ENCODE measurements around the gene GAS6.
A peak's percentile ranks its signal among the peaks of the same experiment; 100 is the strongest.

The GAS6 gene

DNA sequence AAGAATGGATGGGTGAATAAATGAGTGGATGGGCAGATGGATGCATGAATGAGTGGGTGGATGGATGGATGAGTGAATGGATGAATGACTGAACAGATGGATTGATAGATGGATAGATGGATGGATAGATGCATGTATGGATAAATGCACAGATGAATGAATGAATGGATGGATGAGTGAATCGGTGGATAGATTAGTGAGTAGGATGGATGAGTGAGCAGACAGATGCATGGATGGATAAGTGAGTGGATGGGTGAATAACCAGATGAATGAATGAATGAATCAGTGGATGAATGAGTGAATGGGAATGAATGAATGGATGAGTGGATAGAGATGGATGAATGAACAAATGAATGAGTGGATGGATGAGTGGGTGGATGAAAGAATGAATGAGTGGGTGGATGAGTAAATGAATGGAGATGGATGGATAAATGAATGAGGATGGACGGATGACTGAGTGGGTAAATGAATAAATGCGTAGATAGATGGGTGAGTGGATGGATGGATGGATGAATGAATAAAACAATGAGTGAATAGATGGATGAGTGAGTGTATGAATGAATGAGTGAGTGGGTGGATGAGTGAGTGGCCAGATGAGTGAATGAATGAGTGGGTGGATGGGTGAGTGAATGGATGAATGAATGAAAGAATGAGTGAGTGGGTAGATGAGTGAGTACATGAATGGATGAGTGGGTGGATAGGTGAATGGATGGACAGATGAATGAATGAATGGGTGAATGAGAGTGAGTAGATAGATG lies 13.0 kb downstream of the GAS6 start:
- no peak for DNase-seq

DNA sequence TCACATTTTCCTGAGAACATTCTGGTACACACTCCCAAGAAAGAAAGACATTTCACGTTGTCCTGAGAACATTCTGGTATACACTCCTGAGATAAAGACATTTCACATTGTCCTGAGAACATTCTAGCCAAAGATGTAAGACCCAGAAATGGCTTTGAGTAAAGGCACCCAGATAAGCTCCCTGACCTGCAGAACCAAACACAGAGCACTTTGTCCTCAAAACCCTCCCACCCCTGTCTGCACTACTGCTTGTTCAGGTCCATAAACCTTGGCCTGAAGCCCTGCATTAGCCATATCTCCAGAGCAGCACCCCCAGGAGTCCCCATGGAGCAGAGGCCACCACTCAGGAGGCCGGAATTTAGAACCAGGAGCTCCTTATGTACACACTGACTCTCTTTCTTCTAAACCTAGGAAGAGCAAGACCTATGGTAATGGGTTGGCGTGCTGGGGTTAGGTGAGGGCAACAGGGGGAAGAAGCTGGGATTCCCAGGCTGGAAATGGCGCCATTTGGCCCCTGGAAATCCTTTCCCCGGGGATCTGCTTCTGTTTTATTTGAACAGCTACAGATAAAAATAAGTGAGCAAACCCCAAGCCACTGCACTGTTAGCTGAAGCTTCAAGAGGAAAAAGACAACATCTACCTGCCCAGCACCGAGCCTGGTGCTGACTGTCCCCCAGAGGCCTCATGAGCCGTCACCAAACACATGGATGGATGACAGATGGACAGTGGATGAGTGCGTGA lies 13.7 kb downstream of the GAS6 start:
- DNase-seq = no peak

DNA sequence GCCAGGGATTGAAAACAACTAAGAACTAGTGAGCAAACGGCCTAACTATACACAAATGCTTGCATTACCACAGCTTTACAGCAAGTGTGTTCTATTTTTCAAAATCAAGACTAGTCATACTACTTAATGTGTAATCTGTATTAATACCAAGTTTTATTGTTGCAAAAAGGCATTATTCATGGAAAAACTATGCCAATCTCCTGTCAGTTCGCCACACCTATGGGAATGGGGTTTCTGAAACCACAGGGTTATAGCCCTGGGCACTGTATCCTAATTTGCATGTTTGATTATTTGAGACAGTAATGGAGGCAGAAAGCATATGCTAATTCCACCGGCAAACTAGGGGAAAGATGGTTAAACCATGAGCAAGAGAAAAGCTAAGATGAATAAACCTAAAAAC lies 14.3 kb downstream of the GAS6 start:
- DNase-seq = no peak

DNA sequence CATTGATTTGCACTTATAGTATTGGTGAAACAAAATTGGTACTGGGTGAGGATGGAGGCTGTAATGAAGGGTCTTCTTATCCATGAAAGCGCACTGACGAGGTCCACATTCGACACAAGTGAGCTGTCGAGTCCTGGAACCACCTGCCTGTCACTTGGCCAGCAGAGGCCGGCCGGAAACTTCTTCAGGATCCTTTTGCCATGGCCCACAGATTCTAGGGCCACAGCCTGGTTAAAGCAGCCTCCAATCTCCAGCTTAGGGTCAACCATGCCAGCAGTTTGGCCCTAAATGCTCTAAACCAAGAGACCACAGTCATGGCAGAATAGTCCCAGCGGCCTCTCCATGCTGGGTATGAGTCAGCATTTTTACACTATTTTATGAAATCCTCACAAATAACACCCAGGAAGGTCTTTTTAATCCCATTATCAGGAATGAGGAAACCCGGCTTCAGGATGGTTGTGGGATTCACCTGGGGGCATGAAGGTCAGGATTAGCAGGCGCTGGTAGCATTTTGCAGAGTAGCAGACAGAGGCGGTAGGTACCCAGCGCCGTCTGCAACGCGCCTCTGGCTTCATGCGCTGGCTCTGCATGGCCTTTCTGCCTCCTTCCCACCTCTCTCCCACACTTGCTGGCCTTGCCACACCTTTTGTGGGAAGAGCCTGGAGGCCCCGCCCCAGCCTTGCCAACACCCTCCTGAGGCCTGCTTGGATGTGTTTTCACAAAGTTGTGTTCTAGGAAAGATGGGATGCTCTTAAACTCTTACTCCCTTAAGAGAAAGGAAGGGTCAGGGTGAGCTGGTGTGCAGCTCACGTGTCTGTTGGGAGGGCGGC lies 15.2 kb downstream of the GAS6 start:
- DNase-seq = no peak

DNA sequence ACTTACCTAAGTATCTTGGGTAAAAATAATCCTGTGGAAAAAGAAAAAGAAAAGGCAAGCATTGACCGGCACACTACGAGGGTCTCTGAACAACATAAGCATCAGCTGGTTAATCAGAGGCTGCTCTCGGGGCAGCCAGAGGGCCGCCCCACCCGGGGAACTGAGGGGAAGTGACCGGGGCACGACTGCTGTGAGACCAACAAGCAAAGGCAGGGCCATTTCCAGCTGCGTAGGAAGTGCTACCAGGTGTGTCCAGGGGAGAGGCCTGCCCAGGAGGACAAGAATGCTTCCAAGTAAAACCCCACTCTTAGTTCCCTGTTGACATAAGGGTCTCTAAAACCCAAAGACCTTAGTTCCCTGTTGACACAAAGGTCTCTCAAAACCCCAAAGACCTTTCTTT lies 15.9 kb downstream of the GAS6 start:
- no peak for DNase-seq

DNA sequence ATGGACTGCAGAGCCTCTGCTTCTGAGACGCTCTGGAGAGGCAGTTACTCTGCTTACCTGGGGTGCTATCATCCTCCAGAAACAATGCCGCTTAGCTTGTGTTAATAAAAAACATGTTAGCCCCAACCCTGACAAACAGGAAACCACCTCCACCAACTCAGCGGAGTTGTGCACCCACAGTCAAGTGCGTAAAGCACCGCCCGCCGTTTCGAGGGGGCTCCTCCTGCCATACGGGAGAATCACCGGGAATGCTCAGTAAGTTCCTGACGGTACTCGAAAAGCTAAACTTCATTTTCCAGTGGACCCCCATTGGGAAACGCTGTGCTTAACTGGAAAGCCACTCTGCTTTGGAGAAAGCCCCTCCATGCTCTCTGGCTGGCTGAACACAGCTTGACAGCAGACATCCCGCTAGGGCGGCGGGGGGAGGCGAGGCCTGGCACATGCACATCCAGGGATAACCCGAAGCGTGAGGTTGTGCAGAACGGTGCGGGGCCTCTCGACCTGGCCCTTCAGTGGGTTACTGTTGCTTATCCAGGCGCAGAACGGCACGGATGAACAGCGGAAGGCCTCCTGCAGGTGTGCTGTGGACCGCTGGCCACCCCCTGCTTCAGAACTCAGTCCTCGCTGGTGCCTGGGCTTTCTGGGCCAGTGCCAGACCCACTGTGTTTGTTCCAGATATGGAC lies 17.1 kb downstream of the GAS6 start:
- DNase-seq = peak; percentile 51

DNA sequence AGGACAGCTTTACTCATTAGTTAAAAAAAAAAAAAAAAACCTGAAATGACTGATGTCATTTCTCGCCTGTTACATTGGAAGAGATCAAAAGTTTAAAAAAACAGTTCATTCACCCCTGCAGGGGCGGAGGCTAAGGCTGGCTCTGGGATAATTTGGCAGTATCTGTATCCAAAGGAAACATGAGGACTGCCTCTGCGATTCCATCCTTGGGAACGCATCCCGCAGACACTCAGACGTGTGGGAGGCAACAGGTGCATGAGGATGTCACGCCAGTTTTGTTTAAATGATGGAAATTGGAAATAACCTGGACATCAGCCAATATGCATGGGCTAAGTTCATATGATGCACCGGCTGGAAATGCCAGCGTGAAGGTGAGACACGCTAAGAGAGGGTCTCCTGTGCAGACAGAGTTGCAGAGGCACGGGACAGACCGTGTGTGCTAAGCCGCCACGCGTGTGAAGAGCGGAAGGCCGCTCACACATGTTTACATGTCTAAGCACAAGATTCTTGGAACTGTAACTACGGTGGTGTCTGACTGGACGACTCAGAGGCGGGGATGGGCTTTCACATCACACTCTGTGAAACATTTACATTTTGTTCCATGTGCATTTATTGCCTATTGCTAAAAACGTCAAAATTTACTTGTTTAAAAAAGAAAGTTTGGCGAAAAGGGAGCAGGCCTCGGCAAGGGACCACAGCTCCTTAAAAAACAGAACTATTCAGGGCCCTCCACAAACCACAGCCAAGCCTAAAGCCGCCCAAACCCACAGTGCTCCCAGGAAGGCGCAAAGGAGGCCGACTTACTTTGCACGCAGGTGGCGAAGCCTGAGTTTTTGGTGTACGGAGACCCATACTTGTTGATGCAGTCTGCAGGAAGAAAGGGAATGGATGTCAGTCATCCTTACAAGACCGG lies 17.9 kb downstream of the GAS6 start:
- DNase-seq = no peak

DNA sequence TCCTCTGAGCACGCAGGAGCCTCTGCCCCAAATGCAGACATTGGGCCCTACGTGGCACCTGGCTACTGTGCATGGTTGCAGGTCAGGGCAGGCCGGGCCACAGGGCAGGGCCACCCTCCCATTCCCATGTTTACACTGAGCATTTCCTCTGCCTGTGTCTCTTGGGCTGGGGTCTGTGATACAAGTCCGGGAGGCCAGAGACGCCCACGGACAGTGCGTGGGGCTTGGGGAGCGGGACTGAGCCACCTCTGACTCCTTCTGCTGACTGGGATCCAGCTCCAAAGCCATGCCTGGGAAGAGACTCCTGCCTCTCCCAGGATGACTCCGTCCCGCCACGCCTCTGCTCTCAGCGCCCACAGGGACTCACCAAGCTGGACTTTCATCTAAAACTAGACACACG lies 18.8 kb downstream of the GAS6 start:
- DNase-seq = no peak

DNA sequence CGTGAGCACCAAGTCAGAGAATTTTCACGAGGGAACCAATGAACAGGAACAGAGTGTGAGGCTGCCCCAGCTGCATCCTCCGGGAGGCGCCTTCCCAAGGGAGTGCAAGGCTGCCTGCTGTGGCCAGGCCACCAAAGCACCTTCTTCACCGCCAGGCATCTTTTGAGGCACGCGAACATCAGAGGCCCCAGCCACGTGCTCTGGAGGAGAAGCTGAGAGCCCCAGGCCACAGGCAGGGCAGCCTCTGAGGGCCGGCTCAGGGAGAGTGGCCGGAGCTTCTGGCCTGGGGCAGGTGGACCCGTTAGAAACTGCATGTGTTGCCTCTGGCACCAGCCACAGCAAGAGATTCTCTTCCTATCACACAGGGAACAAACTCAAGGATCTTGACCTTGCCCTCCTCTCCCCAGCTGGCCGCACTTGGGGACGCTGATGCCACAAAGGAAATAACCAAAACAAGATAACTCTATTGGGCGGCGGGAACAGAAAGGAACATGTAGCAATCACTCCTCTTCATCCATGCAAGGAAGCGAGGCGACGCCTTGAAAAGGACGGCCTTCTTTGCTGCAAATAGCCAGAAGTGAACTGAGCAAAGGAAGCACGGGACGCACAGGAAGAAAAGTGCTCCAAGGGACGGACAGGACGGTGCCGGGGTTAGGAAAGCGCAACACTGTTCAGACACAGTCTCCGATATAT lies 19.9 kb downstream of the GAS6 start:
- no peak for DNase-seq

DNA sequence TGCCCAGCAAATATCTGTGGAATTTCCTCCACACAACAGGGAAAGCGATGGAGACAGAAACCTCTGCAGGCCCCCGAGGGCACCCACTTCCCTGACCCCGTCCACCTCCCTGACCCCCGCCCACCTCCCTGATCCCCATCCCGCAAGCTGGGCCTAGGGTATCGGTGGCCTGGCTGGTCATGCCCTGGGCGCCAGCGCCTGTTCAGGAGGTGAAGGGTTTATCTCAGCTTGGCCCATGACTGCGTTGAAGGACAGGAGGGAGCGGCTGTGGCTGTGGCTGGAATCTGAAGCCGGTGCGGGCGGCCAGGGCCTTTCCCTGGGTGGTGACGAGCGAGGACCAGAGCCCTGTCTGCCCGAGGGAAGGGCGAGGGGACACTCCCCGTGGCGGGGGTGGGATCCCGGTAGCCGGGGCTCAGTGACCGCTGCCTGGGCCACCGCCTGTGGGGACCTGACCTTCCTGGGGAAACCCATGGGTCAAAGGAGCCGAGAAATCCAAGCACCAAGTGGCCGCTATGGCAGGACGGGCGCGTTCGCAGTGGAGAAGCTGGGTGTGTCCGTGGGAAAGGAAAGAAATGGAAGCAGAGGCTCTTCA lies 20.7 kb downstream of the GAS6 start:
- DNase-seq = no peak

DNA sequence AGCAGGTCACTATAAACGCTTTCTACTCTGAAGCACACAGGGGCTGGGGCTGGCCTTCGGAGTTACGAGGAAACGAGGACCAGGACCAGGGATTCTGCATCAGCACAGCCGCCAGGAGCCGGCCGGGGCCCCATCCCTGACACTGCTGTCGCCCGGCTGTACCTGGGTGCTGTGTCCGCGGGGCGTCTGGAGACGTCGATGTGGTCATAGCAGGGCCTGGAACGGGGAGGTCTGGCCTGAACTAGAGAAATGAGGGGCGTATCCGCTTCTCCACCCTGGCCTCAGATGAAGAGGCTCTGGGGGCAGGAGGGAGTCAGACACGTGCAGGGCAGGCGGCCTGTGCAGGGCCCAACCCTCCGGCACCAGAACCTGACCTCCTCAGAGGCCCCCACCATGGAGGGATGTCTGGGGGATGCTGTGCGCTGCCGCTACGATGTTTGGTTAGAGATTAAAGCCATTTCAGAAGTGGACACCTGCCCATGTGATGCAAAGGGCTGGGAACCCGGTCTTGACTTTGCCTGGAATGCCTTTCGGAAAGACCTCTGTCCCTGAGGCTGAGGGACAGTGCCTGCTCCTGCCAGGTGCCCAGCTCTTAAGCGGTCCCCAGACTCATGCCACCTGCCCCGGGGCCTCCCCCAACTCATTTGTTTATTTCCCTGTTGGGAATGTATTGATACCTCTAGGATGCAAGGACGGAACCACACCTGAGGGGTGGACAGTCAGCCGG lies 21.4 kb downstream of the GAS6 start:
- DNase-seq = no peak

DNA sequence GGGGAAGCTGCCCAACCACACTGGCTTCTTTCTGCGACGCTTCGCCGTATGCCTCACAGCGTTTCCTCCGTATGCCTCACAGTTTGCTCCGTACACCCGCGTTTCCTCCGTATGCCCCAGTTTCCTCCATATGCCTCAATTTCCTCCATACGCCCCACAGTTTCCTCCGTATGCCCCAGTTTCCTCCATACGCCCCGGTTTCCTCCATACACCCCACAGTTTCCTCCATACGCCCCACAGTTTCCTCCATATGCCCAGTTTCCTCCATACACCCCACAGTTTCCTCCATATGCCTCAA lies 22.6 kb downstream of the GAS6 start:
- DNase-seq = no peak

DNA sequence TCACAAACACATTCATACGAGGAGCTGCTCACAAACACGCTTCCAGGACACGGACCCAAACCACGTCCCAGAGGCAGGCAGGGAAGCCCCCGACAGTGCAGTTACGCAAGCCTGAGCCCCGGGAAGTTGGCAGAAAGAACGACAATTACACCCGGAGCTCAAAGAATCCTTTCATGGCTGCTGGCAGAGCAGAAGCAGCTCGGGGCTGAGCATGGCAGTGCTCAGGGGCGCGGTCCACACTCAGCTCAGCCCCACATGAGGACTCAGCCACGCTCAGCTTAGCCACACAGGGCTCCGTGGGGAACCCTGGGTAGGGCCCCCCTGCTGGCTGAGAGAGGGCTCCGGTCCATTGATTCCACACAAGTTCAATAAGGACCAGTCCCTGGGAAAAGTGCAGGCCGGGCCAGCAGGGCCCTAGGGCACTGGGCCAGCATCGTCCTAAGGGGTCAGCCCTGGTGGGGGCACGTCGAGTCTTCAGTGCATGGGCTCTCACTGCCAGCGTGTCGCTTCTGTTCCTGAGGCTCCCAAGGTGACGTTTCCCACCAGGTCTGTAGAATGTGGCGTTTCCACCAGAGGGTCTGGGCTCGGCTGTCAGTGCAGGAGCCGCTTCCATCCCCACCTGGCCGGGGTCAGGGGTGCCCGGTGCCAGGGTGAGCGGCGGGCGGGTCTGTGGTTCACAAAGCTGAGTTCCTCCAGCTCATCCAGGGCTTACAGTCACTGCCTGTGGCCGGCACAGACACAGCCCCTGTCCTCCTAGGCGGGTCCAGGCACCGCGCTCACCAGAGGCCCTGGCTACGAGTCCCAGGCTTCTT lies 23.1 kb downstream of the GAS6 start:
- no peak for DNase-seq

DNA sequence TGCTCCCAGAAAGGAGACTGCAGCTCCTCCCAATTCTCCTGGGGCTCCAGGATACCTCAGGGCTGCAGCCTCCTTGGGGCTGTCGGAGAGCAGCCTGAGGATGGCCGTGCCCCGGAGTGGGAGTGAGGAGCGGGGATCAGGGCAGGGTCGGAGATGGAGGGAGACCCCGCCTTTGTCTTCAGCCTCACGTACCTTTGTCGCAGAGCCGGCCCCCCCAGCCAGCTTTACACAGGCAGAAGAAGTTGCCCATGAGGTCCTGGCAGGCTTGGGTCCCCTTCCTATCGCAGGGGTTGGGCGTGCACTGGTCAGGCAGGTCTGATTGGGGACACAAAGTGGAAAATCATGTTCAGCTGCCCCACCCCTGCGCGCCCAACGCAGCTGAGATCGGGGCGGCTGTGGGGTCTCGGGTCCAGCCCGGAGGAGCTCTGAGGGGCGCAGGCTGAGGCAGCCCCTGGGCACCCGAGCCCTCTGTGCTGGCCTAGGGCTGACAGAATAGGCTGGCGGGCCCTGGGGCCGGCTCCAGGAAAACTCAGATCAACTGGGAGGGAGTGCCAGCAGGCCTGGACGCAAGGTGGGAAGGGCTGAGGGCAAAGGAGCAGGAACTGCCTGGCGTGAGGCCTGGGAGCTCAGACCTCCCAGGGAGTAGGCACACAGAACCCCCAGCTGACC lies 24.2 kb downstream of the GAS6 start:
- DNase-seq = no peak

DNA sequence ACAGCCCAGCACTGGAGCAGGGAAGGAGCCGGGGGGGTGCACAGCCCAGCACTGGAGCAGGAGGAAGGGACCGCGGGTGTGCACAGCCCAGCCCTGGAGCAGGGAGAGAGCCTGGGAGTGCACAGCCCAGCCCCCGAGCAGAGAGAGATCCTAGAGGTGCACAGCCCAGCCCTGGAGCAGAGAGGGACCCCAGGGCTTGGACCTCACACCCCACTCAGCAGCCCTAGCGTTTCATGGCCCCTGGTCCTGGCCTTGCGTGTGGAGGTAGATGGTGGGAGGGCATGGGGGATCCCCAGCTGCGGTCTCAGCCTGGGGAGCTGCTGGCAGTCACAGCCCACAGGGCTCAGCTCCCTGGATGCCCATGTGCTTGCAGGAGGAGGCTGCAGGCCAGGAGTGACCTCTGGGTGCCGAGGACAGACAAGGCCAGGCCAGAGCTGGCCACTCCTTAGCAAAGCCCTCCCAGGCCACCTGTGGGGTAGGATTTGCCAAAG lies 25.1 kb downstream of the GAS6 start:
- DNase-seq = no peak

DNA sequence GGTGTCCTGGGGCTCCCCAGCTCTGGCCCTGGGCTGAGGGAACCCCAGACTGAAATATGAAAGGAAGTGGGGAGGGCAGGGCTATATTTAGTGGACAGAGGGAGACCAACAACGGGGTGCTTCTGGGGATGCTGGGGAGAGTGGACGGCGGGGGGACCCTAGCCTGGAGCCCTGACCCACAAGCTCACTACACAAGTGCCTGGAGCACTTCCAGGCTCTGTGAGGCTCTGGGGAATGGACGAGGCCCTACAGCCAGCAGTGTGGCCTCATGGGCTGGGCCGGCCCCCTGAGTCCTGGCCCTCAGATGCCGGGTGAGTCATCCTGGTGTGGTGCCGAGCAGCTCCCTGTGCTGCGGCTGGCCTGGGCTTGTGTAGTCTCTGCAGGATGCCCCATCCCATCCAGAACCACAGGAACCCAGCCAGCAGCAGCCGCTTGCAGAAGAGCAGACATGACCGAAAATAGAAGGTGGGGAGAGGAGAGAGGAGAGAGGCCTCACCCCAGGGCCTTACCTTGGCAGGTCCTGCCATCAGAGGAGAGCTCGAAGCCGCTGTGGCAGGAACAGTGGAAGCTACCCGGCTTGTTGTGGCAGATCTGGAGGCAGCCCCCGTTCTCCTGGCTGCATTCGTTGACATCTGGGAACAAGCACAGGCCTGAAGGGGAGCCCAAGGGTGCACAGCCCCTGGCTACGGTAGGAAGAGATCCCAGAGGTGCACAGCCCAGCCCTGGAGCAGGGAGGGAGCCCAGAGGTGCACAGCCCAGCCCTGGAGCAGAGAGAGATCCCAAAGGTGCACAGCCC lies 26.1 kb downstream of the GAS6 start:
- no peak for DNase-seq

DNA sequence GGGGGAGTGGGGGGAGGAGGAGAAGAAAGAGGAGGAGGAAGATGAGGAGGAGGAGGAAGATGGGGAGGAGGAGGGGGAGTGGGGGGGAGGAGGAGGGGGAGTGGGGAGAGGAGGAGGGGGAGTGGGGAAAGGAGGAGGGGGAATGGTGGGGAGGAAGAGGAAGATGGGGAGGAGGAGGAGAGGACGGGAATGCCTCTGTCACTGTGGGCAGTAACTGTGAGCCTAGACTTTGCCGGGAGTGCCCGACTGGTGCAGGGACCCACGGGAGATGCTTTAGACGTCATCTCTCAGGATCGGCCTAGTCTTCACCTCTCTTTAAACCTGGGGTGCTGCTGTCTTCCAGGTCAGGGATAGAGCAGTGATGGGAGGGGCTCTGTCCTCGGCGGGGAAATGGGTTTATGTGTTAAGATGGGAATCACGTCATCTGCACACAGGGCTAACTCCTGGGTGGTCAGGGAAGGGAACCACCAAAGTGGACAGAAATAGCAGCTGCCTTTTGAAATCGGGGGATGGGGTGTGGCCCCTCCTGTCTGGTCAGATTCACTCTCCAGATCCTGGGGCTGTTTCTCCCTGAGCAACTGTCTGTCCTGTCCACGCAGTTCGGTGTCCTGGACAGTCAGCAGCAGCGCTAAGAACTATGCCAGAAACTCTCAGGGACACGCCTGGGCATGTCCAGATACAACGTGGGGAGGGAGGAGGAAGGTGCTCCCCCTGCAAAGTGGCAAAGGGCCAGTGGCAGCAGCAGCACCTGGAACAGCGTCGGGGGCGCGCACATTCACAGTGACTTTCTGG lies 26.9 kb downstream of the GAS6 start:
- DNase-seq = no peak

Data from CD4-positive, alpha-beta T cell treated with Interleukin-17A for 1 hour (primary cell).